Left lung (tissue), 10 donors: ENCODE data around the gene GIMAP4. TPM values are rescaled to one million over a fixed set of nuclear protein-coding genes. Genes with fewer than 3 reads are reported as not detected.
A peak's percentile ranks its signal among the peaks of the same experiment; 100 is the strongest.

Source experiments
- ATAC-seq: fragments of 200-7000 bp; cut with Tn5 transposase; one replicate; pipeline ENCODE4 v1.9.1; 2020; ENCODE audit warnings: moderate library complexity
- DNase-seq, 4 donors: peaks; one replicate each; pipeline ENCODE4 v3.0.0-alpha.2; 2013 to 2020
- H3K27ac ChIP-seq, 2 donors: fragments of 200-600 bp; sonication (generic) in 1 of 2; one replicate each; pipeline versions ENCODE4 v1.5.0 to v1.8.0; 2020 to 2021
- H3K27me3 ChIP-seq, 2 donors: fragments of 200-600 bp; sonication (generic) in 1 of 2; one replicate each; pipeline versions ENCODE4 v1.5.0 to v1.8.0; 2020 to 2021
- H3K36me3 ChIP-seq, 2 donors: fragments of 200-600 bp; sonication (generic) in 1 of 2; one replicate each; pipeline versions ENCODE4 v1.5.0 to v1.8.0; 2020 to 2021
- H3K4me1 ChIP-seq, 2 donors: fragments of 200-600 bp; one replicate each; pipeline ENCODE4 v1.8.0; 2021
- H3K4me3 ChIP-seq, 2 donors: fragments of 200-600 bp; sonication (generic) in 1 of 2; one replicate each; pipeline versions ENCODE4 v1.5.0 to v1.8.0; 2020 to 2021; ENCODE audit warnings: mild to moderate bottlenecking in 1 of 2
- H3K9me3 ChIP-seq, 2 donors: fragments of 200-600 bp; sonication (generic) in 1 of 2; one replicate each; pipeline versions ENCODE4 v1.5.0 to v1.8.0; 2020 to 2021
- CTCF ChIP-seq, 2 donors: fragments of 200-600 bp; sonication (generic) in 1 of 2; IDR thresholded peaks; one replicate each; pipeline versions ENCODE4 v1.5.0 to v1.8.0; 2021; ENCODE audit warnings: antibody characterized with exemption in 2 of 2
- intact Hi-C, 2 donors: fragments of 100-400 bp; cut with DNase I; formaldehyde crosslinking; loops; one replicate each; pipeline versions ENCODE4 v1.11.2 to v1.14.2; 2022
- polyA plus RNA-seq, 6 donors: library from polyadenylated mRNA; unstranded; fragments of 120-200 nt; gene quantifications; one replicate each; pipeline ENCODE4 v1.2.1, GENCODE V29; 2013; ENCODE audit not compliant: insufficient read length in 6 of 6
- total RNA-seq, 2 donors: library from RNA; stranded (reverse); fragmentation: NEBNext Ultra II Directional; extraction: Animal tissue kit (Norgen Biotek cat#: 25700); gene quantifications; one replicate each; pipeline ENCODE4 v1.2.1, GENCODE V29; 2021
- donor health status: DM: no; HTN: yes; CAD: no.
- donor health status: DM: no; HTN: no; CAD: no.

The GIMAP4 gene
- total and polyA plus RNA-seq, 8 donors: 31.3 to 108 (median 73.1) TPM

DNA sequence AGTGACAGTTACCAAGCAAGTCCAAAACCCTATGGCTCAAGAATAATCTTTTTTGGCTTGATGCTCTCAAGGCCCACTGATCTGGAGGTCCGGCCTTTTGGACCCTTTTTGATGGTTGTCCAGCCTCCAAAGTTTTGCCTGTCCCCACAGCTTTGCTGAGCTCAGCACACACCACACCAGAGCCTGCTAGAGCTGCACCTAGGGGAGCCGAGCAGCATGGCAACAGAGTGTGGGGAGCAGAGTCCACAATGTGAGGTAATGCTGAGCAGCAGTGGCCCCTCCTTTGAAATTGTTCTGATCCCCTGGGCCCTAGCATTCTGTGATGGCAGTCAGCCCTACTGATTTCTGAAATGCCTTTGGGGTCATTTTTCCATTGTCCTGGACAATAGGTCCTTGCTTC is 43.2 kb upstream of the GIMAP4 start:
- Histone ChIP-seq H3K27ac (no peak overlapping the region), H3K4me3 (no peak overlapping the region), H3K9me3 (peaks cover 0 to 7% of the 10 kb centered on the region in 2 donors), H3K36me3 (peaks cover 0 to 10% of the 10 kb centered on the region in 2 donors), H3K27me3 (no peaks in the 10 kb centered on the region), H3K4me1 (no peaks in the 10 kb centered on the region)
- intact Hi-C loops: no loop called here
- DNase-seq (no peak), ATAC-seq (no peak)
- no peak for TF ChIP-seq CTCF (IDR thresholded peaks at IDR 0.05)

DNA sequence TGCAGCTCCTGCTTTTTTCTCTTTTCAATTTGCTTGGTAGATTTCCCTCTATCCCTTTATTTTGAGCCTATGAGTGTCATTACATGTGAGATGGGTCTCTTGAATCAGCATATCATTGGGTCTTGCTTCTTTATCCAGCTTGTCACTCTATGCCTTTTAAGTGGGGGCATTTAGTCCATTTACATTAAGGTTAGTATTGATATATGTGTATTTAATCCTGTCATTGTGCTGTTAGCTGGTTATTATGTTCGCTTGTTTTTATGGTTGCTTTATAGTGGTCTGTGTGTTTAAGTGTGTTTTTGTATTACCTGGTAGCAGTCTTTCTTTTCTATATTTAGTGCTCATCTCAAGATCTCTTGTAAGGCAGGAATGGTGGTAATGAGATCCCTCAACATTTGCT is 35.5 kb upstream of the GIMAP4 start:
- Histone ChIP-seq H3K4me3 (no peak overlapping the region), H3K27ac (no peak overlapping the region), H3K9me3 (peaks cover 0 to 32% of the 10 kb centered on the region in 2 donors), H3K36me3 (no peaks in the 10 kb centered on the region), H3K27me3 (no peaks in the 10 kb centered on the region), H3K4me1 (no peaks in the 10 kb centered on the region)
- ATAC-seq (no peak), DNase-seq (no peak)
- TF ChIP-seq CTCF (IDR thresholded peaks at IDR 0.05): no peak
- intact Hi-C loops: no loop called here

DNA sequence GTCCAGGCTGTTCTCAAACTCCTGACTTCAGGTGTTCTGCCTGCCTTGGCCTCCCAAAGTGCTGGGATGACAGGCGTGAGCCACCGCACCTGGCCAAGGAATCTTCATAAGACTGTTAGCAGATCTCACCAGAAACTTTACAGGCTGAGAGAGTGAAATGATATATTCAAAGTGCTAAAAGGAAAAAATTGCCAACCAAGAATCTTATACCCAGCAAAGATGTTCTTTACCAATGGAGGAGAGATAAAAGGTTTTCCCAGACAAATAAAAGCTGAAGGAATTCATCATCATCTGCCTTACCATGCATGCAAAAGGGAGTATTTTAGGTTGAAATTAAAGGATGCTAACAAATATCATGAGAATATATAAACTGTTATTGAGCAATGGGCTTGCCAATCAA is 28.9 kb upstream of the GIMAP4 start:
- DNase-seq: no peak
- Histone ChIP-seq H3K36me3 (no peaks in the 10 kb centered on the region), H3K4me1 (no peaks in the 10 kb centered on the region), H3K9me3 (peaks cover 0 to 58% of the 10 kb centered on the region in 2 donors), H3K27ac (no peak overlapping the region), H3K4me3 (no peak overlapping the region), H3K27me3 (no peaks in the 10 kb centered on the region)
- intact Hi-C loops: no loop called here
- ATAC-seq: no peak
- no peak for TF ChIP-seq CTCF (IDR thresholded peaks at IDR 0.05)

- ATAC-seq (no peak), DNase-seq (no peak)
- Histone ChIP-seq H3K4me3 (no peak overlapping the region), H3K9me3 (peaks cover 0 to 28% of the 10 kb centered on the region in 2 donors), H3K36me3 (no peaks in the 10 kb centered on the region), H3K27me3 (no peaks in the 10 kb centered on the region), H3K27ac (no peak overlapping the region), H3K4me1 (peaks cover 0 to 14% of the 10 kb centered on the region in 2 donors)
- intact Hi-C loops: no loop called here
- no peak for TF ChIP-seq CTCF (IDR thresholded peaks at IDR 0.05)
Measured at GRCh38 chr7:150553163-150553562, 14.0 kb upstream of the GIMAP4 start.

GRCh38 chr7:150556521-150557138 is 10.6 kb upstream of the GIMAP4 start:
- Histone ChIP-seq H3K4me3 (no peak overlapping the region), H3K4me1 (peaks cover 0 to 14% of the 10 kb centered on the region in 2 donors), H3K36me3 (no peaks in the 10 kb centered on the region), H3K27me3 (no peaks in the 10 kb centered on the region), H3K9me3 (peaks cover 0 to 29% of the 10 kb centered on the region in 2 donors), H3K27ac (peak overlapping the region in 1 of 2 donors; percentile 63)
- no peak for TF ChIP-seq CTCF (IDR thresholded peaks at IDR 0.05)
- ATAC-seq: peak; percentile 67
- intact Hi-C loops: no loop called here
- no peak for DNase-seq
